AML-193 (cell line): ENCODE data around the gene SULT2A1.
"Not testable (repeated sequence)": the region's sequence is repeated elsewhere in the genome, so short reads cannot be mapped to it uniquely, and the experiment has no call there.

ENCODE experiments used
- DNase-seq, 2 experiments: peaks; one replicate each; lab custom pipeline; 2025; lab: John Stamatoyannopoulos, UW

The SULT2A1 gene

GRCh38 chr19:47860602-47861297 is 25.4 kb downstream of the SULT2A1 start:
- no peak for DNase-seq

- not testable (repeated sequence) for DNase-seq
Measured at GRCh38 chr19:47859838-47860237, 26.3 kb downstream of the SULT2A1 start.

- not testable (repeated sequence) for DNase-seq
Measured at GRCh38 chr19:47858646-47859285, 27.3 kb downstream of the SULT2A1 start, which contains the start of gene TPRX2. TPRX2 (plus strand) TSS chr19:47859235; CDS start chr19:47859247, 12 bp downstream.

- DNase-seq, result not testable (repeated sequence)
Measured at GRCh38 chr19:47858231-47858630, 27.9 kb downstream of the SULT2A1 start.

- no peak for DNase-seq
Measured at GRCh38 chr19:47854459-47854858, 31.7 kb downstream of the SULT2A1 start.

- DNase-seq, result no peak
Measured at GRCh38 chr19:47853003-47853402, 33.1 kb downstream of the SULT2A1 start.

- DNase-seq, result no peak
Measured at GRCh38 chr19:47848823-47849473, 37.2 kb downstream of the SULT2A1 start.

GRCh38 chr19:47848425-47848822 is 37.7 kb downstream of the SULT2A1 start:
- DNase-seq, result no peak

- no peak for DNase-seq
Measured at GRCh38 chr19:47842941-47843340, 43.2 kb downstream of the SULT2A1 start.

GRCh38 chr19:47839913-47840312 is 46.2 kb downstream of the SULT2A1 start:
- DNase-seq, result no peak

GRCh38 chr19:47839411-47839810 is 46.7 kb downstream of the SULT2A1 start:
- DNase-seq, result no peak

GRCh38 chr19:47836038-47836437 is 50.1 kb downstream of the SULT2A1 start:
- DNase-seq, result no peak

GRCh38 chr19:47832723-47833122 is 53.4 kb downstream of the SULT2A1 start:
- DNase-seq, result no peak

GRCh38 chr19:47826800-47827199 is 59.3 kb downstream of the SULT2A1 start:
- DNase-seq, result no peak

GRCh38 chr19:47824396-47824795 is 61.7 kb downstream of the SULT2A1 start:
- no peak for DNase-seq

GRCh38 chr19:47821460-47822020 is 64.6 kb downstream of the SULT2A1 start, which contains the start of gene CRX:
CRX (plus strand) TSS chr19:47821937; CDS start chr19:47834444, 12,507 bp downstream.
- no peak for DNase-seq
